HepG2 (cell line): ENCODE results near the gene TKFC. TPM values are rescaled to one million over a fixed set of nuclear protein-coding genes. Genes with fewer than 3 reads are reported as not detected.

Source experiments
- HDAC6 ChIP-seq: fragments of 200-600 bp; sonication (generic); IDR thresholded peaks from 2 replicates; pipeline ENCODE4 v1.7.0; 2017; ENCODE audit warnings: mild to moderate bottlenecking, antibody characterized with exemption, low read length, low read depth
- HIC2 ChIP-seq: sonication (generic); formaldehyde crosslinking; IDR thresholded peaks from 2 replicates; pipeline ENCODE4 v1.9.0; 2022; ENCODE audit warnings: low read depth, missing genetic modification reagents
- HINFP ChIP-seq: sonication (generic); formaldehyde crosslinking; IDR thresholded peaks from 2 replicates; pipeline ENCODE4 v1.4.0; 2020; ENCODE audit warnings: low read depth, mild to moderate bottlenecking, missing genetic modification reagents
- HNF1B ChIP-seq: sonication (generic); formaldehyde crosslinking; IDR thresholded peaks from 2 replicates; pipeline ENCODE4 v1.5.1; 2020; ENCODE audit warnings: mild to moderate bottlenecking, moderate library complexity, missing genetic modification reagents
- HNF4A ChIP-seq: sonication (generic); formaldehyde crosslinking; IDR thresholded peaks from 2 replicates; pipeline ENCODE4 v1.4.0; 2020; ENCODE audit warnings: missing genetic modification reagents
- KDM4B ChIP-seq: sonication (generic); formaldehyde crosslinking; IDR thresholded peaks from 2 replicates; pipeline ENCODE4 v1.4.0; 2020; ENCODE audit warnings: missing genetic modification reagents
- MAX ChIP-seq: IDR thresholded peaks from 2 replicates; pipeline ENCODE4 v1.6.1; 2012; ENCODE audit warnings: inconsistent platforms
- MEIS2 ChIP-seq: sonication (generic); formaldehyde crosslinking; IDR thresholded peaks from 2 replicates; pipeline ENCODE4 v1.9.0; 2021; ENCODE audit warnings: mild to moderate bottlenecking, missing genetic modification reagents
- MXD4 ChIP-seq: IDR thresholded peaks from 2 replicates; pipeline ENCODE4 v1.6.1; 2016; ENCODE audit warnings: mild to moderate bottlenecking, missing biosample characterization, missing genetic modification reagents
- MYC ChIP-seq: sonication (generic); formaldehyde crosslinking; IDR thresholded peaks from 2 replicates; pipeline ENCODE4 v1.9.0; 2021; ENCODE audit warnings: missing genetic modification reagents, borderline replicate concordance
- SAFB2 ChIP-seq: sonication (generic); formaldehyde crosslinking; IDR thresholded peaks from 2 replicates; pipeline ENCODE4 v1.5.1; 2020; ENCODE audit warnings: missing genetic modification reagents, low read depth, mild to moderate bottlenecking, borderline replicate concordance
- SP1 ChIP-seq, 2 experiments: fragments of 450-650 bp in 1 of 2; sonication (generic) in 1 of 2; formaldehyde crosslinking in 1 of 2; IDR thresholded peaks; 2 replicates each; pipeline versions ENCODE4 v1.4.0 to v1.6.1; 2016 to 2020; ENCODE audit warnings: missing genetic modification reagents in 1 of 2
- TAF15 ChIP-seq: fragments of 200-400 bp; formaldehyde crosslinking; IDR thresholded peaks from one replicate; pipeline ENCODE4 v1.6.1; 2018; ENCODE audit warnings: mild to moderate bottlenecking, low read depth, low read length; ENCODE audit not compliant: poor library complexity, severe bottlenecking
- TCF7 ChIP-seq: sonication (generic); IDR thresholded peaks from 2 replicates; pipeline ENCODE4 v1.6.1; 2016; ENCODE audit warnings: antibody characterized with exemption, low read depth
- ZBTB8A ChIP-seq: sonication (generic); formaldehyde crosslinking; IDR thresholded peaks from 2 replicates; pipeline ENCODE4 v1.4.0; 2020; ENCODE audit warnings: mild to moderate bottlenecking, low read depth, missing genetic modification reagents, borderline replicate concordance
- ZFP37 ChIP-seq: sonication (generic); formaldehyde crosslinking; IDR thresholded peaks from 2 replicates; pipeline ENCODE4 v1.4.0; 2020; ENCODE audit warnings: missing genetic modification reagents, borderline replicate concordance
- ZNF230 ChIP-seq: sonication (generic); formaldehyde crosslinking; IDR thresholded peaks from 2 replicates; pipeline ENCODE4 v1.4.0; 2020; ENCODE audit warnings: mild to moderate bottlenecking, missing genetic modification reagents
- ZNF292 ChIP-seq: sonication (generic); formaldehyde crosslinking; IDR thresholded peaks from 2 replicates; pipeline ENCODE4 v1.8.1; 2022; ENCODE audit warnings: mild to moderate bottlenecking, low read depth, missing genetic modification reagents, borderline replicate concordance
- ZNF354B ChIP-seq: sonication (generic); formaldehyde crosslinking; IDR thresholded peaks from 2 replicates; pipeline ENCODE4 v1.8.0; 2022; ENCODE audit warnings: mild to moderate bottlenecking, missing genetic modification reagents
- ZNF383 ChIP-seq: sonication (generic); formaldehyde crosslinking; IDR thresholded peaks from 2 replicates; pipeline ENCODE4 v1.4.0; 2020; ENCODE audit warnings: missing genetic modification reagents, mild to moderate bottlenecking, borderline replicate concordance
- ZNF546 ChIP-seq: sonication (generic); formaldehyde crosslinking; conservative IDR thresholded peaks from 2 replicates; pipeline ENCODE4 v1.8.1; 2023; ENCODE audit warnings: mild to moderate bottlenecking, missing genetic modification reagents
- ZNF607 ChIP-seq: sonication (generic); formaldehyde crosslinking; IDR thresholded peaks from 2 replicates; pipeline ENCODE4 v1.5.1; 2020; ENCODE audit warnings: missing genetic modification reagents, mild to moderate bottlenecking, borderline replicate concordance
- ZNF616 ChIP-seq: sonication (generic); formaldehyde crosslinking; IDR thresholded peaks from 2 replicates; pipeline ENCODE4 v1.5.0; 2020; ENCODE audit warnings: low read depth, mild to moderate bottlenecking, missing genetic modification reagents
- ZNF746 ChIP-seq: sonication (generic); formaldehyde crosslinking; IDR thresholded peaks from 2 replicates; pipeline ENCODE4 v1.8.0; 2022; ENCODE audit warnings: mild to moderate bottlenecking, missing genetic modification reagents
- polyA plus RNA-seq, 8 experiments: library from polyadenylated mRNA; depleted of rRNA in 3 of 8; stranded (reverse) in 7 of 8; unstranded in 1 of 8; fragments of >200 nt; fragmentation: Illumina TruSeq in 4 of 8; extraction: Trizol in 4 of 8; gene quantifications; 2 replicates each; pipeline versions ENCODE4 v1.2.1 to v1.2.3, GENCODE V29; 2011 to 2016; ENCODE audit warnings: low read depth in 4 of 8, missing spikeins in 1 of 8, mixed read lengths in 1 of 8; ENCODE audit not compliant: insufficient read depth in 1 of 8
- total RNA-seq, 5 experiments: library from RNA; depleted of rRNA; stranded (reverse); fragments of >200 nt; fragmentation: Illumina TruSeq; extraction: Trizol; gene quantifications; 2 replicates each; pipeline ENCODE4 v1.2.3, GENCODE V29; 2016; ENCODE audit warnings: low read depth in 1 of 5

Gene TKFC
- total and polyA plus RNA-seq, 2 of the 13 experiments (the other 11 are each of a cell fraction or from before 2014, with no cell fraction given), result 147 to 197 TPM

DNA sequence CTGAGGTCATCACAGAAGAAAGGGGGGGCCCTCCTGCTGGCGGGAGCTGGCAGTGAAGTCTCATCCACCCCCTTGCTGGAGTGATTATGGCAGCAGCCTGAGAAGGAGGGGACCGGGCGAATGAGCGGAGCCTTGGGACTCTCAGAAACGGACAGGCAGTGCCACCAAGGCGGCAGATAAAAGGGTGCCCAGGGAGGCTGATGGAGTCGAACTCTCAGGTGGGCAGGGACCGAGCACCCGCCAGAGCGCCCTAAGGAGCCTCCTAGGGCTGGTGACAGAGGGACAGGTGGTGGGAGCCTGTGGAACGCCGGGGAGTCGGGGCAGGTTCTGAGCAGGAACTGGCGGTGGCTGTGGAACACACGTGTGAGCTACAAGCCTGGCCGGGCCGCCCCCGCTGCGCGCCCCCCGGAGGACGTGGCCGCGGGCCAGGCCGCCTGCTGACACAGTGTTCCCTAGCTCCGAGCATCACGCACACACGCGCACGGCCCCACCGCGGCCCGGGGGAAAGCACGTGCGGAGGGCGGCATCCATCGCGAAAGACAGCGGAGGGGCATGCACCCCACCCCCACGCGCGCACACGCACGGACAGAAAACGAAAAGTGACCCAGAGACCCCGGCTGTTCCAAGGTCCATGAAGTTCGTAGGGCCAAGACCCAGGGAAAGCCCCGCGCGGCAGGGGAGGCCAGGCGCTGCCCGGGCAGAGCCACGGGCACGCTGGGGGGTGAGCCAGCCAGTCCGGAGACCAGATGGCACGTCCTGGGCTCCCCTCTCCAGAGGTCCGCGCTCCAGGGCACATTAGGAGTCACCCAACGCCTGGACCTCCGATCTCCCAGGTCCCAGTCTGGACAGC, 38.9 kb upstream of the TKFC start (continued):
- TF ChIP-seq HDAC6, result no peak
- peak; percentile 28; the same call in 1 of the 2 replicates for TF ChIP-seq MXD4
- no peak for TF ChIP-seq HNF1B
- no peak for TF ChIP-seq HIC2 (CRISPR knock-in tag)
- TF ChIP-seq ZBTB8A, result no peak
- TF ChIP-seq TCF7, result no peak; the same call in 1 of the 2 replicates
- TF ChIP-seq SAFB2 (CRISPR knock-in tag), result 0 out of 2 replicates have a peak, but pooled peaks have one; percentile 24
- no peak for TF ChIP-seq ZNF383 (CRISPR knock-in tag)
- TF ChIP-seq ZNF292 (CRISPR knock-in tag), result no peak
- no peak for TF ChIP-seq ZNF546
- peak; percentile 66; the same call in 1 of the 2 replicates for TF ChIP-seq ZNF607 (CRISPR knock-in tag)
- TF ChIP-seq ZNF354B (CRISPR knock-in tag), result no peak
- TF ChIP-seq SP1 (IDR thresholded peaks at IDR 0.05), result no peak
- no peak for TF ChIP-seq SP1 (CRISPR knock-in tag; IDR thresholded peaks at IDR 0.05)
- peak; percentile 81; the same call in 1 of the 2 replicates for TF ChIP-seq MYC (CRISPR knock-in tag)
- no peak for TF ChIP-seq KDM4B (CRISPR knock-in tag)
- TF ChIP-seq ZNF746 (CRISPR knock-in tag), result 0 out of 2 replicates have a peak, but pooled peaks have one; percentile 45
- TF ChIP-seq MEIS2, result no peak
- 0 out of 2 replicates have a peak, but pooled peaks have one; percentile 19 for TF ChIP-seq HINFP (CRISPR knock-in tag)
- 0 out of 2 replicates have a peak, but pooled peaks have one; percentile 17 for TF ChIP-seq ZFP37 (CRISPR knock-in tag)
- peak; percentile 12; the same call in 1 of the 2 replicates for TF ChIP-seq ZNF230 (CRISPR knock-in tag)
- TF ChIP-seq MAX, result peak; percentile 93
- no peak for TF ChIP-seq TAF15
- peak; percentile 25; the same call in 1 of the 2 replicates for TF ChIP-seq HNF4A (CRISPR knock-in tag)
- 0 out of 2 replicates have a peak, but pooled peaks have one; percentile 74 for TF ChIP-seq ZNF616 (CRISPR knock-in tag)
